ENCODE data around the gene CD82.

The CD82 gene

DNA sequence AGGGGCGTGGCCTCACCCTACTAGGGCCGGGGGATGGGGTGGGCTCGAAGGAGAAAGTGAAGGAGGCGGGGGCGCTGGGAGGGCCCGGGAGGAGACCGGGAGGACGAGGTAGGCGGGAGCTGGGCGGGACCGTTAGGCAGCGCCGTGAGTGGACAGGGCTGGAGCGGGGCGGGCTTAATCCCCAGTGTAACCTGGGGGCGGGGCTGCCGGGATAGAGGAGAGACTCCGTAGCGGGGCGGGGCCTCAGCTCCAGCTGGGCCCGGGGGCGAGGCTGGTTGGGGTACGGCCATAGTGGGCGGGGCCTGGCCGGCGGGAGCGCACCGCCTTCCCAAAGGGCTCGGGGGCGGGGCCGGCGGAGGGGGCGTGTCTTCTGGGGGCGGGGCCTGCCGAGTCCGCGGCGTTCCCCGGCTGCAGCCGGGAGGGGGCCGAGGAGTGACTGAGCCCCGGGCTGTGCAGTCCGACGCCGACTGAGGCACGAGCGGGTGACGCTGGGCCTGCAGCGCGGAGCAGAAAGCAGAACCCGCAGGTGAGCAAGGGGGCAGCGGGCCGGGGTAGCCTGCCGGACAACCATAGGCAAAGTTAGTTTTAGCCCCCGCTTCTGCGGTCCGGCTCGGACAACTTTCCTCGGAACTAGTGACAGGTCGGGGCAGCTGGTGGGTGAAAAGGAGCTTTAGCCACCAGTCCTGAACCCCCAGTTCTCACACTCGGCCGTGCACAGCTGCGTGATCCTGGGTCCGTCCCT lies at the start of gene CD82:
Gene CD82 (plus strand): TSS at position 453 of the 742 bp plus-strand sequence. CDS start 29,000 bp downstream, outside the sequence.
- Mint-ChIP-seq H3K4me1 (peaks cover 58% of the 10 kb centered on the region), H3K27ac (peak within 1 kb of the TSS; percentile 78 to 96 (median 93)), H3K36me3 (ENCODE audit: low read depth) (no peaks in the 10 kb centered on the region), H3K27me3 (ENCODE audit: low read depth) (peaks cover 12% of the 10 kb centered on the region), H3K4me3 (peak within 1 kb of the TSS; percentile 76 to 83 (median 77)), H3K9me3 (no peaks in the 10 kb centered on the region)
- TF ChIP-seq, protein P1, sequence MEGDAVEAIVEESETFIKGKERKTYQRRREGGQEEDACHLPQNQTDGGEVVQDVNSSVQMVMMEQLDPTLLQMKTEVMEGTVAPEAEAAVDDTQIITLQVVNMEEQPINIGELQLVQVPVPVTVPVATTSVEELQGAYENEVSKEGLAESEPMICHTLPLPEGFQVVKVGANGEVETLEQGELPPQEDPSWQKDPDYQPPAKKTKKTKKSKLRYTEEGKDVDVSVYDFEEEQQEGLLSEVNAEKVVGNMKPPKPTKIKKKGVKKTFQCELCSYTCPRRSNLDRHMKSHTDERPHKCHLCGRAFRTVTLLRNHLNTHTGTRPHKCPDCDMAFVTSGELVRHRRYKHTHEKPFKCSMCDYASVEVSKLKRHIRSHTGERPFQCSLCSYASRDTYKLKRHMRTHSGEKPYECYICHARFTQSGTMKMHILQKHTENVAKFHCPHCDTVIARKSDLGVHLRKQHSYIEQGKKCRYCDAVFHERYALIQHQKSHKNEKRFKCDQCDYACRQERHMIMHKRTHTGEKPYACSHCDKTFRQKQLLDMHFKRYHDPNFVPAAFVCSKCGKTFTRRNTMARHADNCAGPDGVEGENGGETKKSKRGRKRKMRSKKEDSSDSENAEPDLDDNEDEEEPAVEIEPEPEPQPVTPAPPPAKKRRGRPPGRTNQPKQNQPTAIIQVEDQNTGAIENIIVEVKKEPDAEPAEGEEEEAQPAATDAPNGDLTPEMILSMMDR (IDR thresholded peaks at IDR 0.05; ENCODE audit: unreplicated experiment in 3 of 3), result peak in 1 of 3 experiments; percentile 28

- Mint-ChIP-seq H3K27me3 (ENCODE audit: low read depth) (peaks cover 30% of the 10 kb centered on the region), H3K27ac (peak overlapping the region; percentile 13 to 77 (median 77)), H3K4me3 (peak overlapping the region; percentile 12 to 37 (median 29)), H3K9me3 (no peaks in the 10 kb centered on the region), H3K36me3 (ENCODE audit: low read depth) (no peaks in the 10 kb centered on the region), H3K4me1 (peaks cover 75% of the 10 kb centered on the region)
- TF ChIP-seq, protein P1 (IDR thresholded peaks at IDR 0.05; ENCODE audit: unreplicated experiment in 3 of 3), result no peak
Measured at GRCh38 chr11:44516688-44517507, 48.6 kb upstream of the CD82 start.

DNA sequence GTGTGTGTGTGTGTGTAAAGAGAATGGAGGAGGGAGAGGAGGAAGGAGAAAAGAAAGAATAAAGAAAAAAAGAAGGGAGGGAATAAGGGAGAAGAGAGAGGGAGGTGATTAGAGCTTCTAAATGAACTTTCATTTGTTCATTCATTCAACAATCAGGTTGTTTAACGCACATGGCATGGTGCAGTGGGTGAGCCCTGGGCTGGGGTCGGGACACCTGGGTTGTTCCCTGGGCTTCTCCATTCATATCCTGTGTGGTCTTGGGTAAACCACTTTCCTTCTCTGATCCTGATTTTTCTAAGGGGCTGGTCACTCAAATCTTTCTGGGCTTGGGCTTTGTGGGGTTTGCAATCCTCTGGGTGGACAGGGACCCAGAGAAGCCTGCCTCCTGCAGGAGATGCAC lies 47.9 kb upstream of the CD82 start:
- peak overlapping the region in 2 of 3 experiments; percentile 12 to 37 for H3K4me3 Mint-ChIP-seq
- H3K4me1 Mint-ChIP-seq, result peaks cover 80% of the 10 kb centered on the region
- H3K36me3 Mint-ChIP-seq (ENCODE audit: low read depth), result no peaks in the 10 kb centered on the region
- peaks cover 27% of the 10 kb centered on the region for H3K27me3 Mint-ChIP-seq (ENCODE audit: low read depth)
- H3K9me3 Mint-ChIP-seq, result no peaks in the 10 kb centered on the region
- H3K27ac Mint-ChIP-seq, result peak overlapping the region; percentile 13 to 77 (median 77)
- TF ChIP-seq, protein P1 (IDR thresholded peaks at IDR 0.05; ENCODE audit: unreplicated experiment in 3 of 3), result no peak

DNA sequence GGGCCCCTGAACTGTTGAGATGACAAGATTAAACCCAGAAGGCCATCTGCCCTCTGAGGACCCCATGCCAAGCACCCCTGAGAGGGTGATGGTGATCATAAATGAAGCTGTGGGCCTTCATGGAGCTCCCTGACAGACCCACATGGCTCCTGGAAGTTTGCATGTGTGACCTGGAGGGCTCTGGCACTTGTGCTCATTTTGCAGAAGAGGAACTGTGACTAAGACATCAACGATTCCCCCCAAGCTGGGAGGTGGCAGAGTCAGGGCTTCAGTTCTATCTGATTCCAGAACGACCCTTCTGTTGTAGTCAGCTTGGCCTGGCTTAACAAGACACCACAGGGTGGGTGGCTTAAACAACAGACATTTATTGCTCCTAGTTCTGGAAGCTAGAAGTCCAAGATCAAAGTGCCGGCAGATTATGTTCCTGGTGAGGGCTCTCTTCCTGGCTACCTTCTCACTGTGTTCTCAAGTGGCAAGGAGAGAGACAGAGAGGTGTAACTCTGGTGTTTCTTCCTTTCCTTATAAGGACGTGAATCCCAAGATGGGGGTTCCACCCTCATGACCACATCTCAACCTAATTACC lies 46.4 kb upstream of the CD82 start:
- H3K4me1 Mint-ChIP-seq, result peaks cover 74% of the 10 kb centered on the region
- peak overlapping the region; percentile 54 to 77 (median 59) for H3K27ac Mint-ChIP-seq
- H3K9me3 Mint-ChIP-seq, result no peaks in the 10 kb centered on the region
- H3K36me3 Mint-ChIP-seq (ENCODE audit: low read depth), result no peaks in the 10 kb centered on the region
- TF ChIP-seq, protein P1 (IDR thresholded peaks at IDR 0.05; ENCODE audit: unreplicated experiment in 3 of 3), result no peak
- H3K4me3 Mint-ChIP-seq, result peak overlapping the region in 1 of 3 experiments; percentile 42
- peaks cover 27% of the 10 kb centered on the region for H3K27me3 Mint-ChIP-seq (ENCODE audit: low read depth)

- Mint-ChIP-seq H3K27ac (peak overlapping the region; percentile 54 to 77 (median 59)), H3K4me3 (peak overlapping the region in 1 of 3 experiments; percentile 16), H3K9me3 (no peaks in the 10 kb centered on the region), H3K27me3 (ENCODE audit: low read depth) (peaks cover 22% of the 10 kb centered on the region), H3K4me1 (peaks cover 72% of the 10 kb centered on the region), H3K36me3 (ENCODE audit: low read depth) (no peaks in the 10 kb centered on the region)
- TF ChIP-seq, protein P1 (IDR thresholded peaks at IDR 0.05; ENCODE audit: unreplicated experiment in 3 of 3), result no peak
Measured at GRCh38 chr11:44519989-44520737, 45.3 kb upstream of the CD82 start.
